ENCODE measurements around the gene EAF1.

The EAF1 gene

DNA sequence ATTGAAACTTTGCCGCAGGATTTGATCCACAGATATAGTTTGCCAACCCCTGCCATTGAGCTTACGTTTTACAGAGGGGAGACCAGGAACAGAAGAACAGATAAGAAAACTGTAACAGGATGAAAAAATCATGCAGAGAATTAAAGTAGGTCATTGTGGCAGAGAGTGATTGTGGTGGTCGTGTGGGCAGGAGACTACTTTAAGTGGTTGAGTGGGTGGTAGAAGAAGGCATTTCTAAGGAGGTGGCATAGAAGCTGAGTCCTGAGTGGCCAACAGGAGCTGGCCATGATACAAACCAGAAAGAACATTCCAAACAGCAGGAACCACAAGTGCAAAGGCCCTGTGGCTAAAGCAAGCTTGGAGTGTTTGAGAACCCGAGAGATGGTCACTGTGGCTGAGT lies 59.6 kb downstream of the EAF1 start:
- TF ChIP-seq, protein P1, sequence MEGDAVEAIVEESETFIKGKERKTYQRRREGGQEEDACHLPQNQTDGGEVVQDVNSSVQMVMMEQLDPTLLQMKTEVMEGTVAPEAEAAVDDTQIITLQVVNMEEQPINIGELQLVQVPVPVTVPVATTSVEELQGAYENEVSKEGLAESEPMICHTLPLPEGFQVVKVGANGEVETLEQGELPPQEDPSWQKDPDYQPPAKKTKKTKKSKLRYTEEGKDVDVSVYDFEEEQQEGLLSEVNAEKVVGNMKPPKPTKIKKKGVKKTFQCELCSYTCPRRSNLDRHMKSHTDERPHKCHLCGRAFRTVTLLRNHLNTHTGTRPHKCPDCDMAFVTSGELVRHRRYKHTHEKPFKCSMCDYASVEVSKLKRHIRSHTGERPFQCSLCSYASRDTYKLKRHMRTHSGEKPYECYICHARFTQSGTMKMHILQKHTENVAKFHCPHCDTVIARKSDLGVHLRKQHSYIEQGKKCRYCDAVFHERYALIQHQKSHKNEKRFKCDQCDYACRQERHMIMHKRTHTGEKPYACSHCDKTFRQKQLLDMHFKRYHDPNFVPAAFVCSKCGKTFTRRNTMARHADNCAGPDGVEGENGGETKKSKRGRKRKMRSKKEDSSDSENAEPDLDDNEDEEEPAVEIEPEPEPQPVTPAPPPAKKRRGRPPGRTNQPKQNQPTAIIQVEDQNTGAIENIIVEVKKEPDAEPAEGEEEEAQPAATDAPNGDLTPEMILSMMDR (IDR thresholded peaks at IDR 0.05; ENCODE audit: low read depth, low read length): no peak
- Histone ChIP-seq H3K4me3 (ENCODE audit: low read depth, low read length) (no peak overlapping the region), H3K27me3 (ENCODE audit: insufficient read depth, low read depth, severe bottlenecking) (no peaks in the 10 kb centered on the region), H3K27ac (no peak overlapping the region), H3K36me3 (no peaks in the 10 kb centered on the region), H3K9me3 (ENCODE audit: severe bottlenecking) (no peaks in the 10 kb centered on the region)
- DNase-seq: no peak

DNA sequence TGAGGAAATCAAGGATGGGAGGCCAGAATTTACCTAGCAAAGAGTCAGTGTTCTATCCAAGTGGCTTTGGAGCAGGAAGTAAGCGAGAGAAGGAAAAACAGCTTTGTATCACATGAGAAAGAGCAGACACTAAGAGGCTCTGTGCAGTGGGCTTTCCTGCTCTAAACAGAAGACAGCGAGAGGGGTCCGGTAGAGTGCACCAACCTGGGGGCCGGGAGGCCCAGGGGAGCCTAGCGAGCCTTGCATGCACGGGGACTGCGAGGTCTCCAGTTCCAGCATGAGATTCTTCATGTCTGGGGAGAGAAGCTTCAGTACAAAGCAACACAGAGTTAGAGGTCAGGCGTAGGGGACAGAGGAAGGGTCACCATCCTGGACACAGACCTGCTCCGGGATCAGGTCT lies 60.6 kb downstream of the EAF1 start:
- H3K9me3 ChIP-seq (ENCODE audit: severe bottlenecking): no peaks in the 10 kb centered on the region
- no peak overlapping the region for H3K4me3 ChIP-seq (ENCODE audit: low read depth, low read length)

DNA sequence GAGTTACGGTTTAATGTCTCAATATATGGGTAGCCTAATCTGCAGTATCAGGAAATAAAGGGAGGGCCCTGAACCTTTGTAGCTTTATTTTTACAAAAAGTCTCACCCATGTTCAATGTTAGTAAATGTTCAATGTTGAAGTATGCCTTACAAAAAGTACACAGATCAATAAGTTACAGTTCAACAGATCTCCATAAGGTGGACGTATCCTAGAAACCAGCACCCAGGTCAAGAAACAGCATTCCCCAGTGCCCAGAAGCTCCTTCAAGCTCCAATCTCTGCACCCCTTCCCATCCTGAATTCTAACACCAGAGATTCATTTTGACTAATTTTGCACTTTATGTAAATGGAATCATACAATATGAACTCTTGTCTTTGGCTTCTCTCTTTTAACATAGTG lies 62.8 kb downstream of the EAF1 start:
- TF ChIP-seq, protein P1 (IDR thresholded peaks at IDR 0.05; ENCODE audit: low read depth, low read length): no peak
- Histone ChIP-seq H3K4me3 (ENCODE audit: low read depth, low read length) (no peak overlapping the region), H3K9me3 (ENCODE audit: severe bottlenecking) (no peaks in the 10 kb centered on the region), H3K27me3 (ENCODE audit: insufficient read depth, low read depth, severe bottlenecking) (no peaks in the 10 kb centered on the region), H3K27ac (no peak overlapping the region), H3K36me3 (no peaks in the 10 kb centered on the region)
- DNase-seq: no peak

More for the DNA sequence above, 60.6 kb downstream of the EAF1 start:
- TF ChIP-seq, protein P1 (IDR thresholded peaks at IDR 0.05; ENCODE audit: low read depth, low read length): no peak
- Histone ChIP-seq H3K36me3 (no peaks in the 10 kb centered on the region), H3K27me3 (ENCODE audit: insufficient read depth, low read depth, severe bottlenecking) (no peaks in the 10 kb centered on the region), H3K27ac (no peak overlapping the region)
- DNase-seq: no peak

DNA sequence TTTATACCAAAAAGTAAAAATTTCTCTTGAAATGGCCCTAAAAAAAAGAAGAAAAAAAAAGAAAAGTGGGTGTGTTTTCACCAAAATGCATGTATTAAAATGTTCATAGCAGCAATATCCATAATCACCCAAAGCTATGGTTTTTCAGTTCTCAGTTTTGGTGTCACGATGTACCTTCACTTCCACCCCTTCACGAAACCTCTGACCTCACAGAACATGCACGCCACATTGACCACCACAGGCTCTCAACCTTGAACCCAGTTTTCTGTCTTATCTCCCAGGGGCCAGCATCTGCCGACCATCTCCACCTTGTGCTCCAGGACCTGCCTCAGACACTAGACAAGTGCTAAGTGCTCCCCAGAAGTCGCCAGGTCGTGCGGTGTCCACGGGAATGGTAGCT lies 63.7 kb downstream of the EAF1 start:
- Histone ChIP-seq H3K27ac (no peak overlapping the region), H3K36me3 (no peaks in the 10 kb centered on the region), H3K4me3 (ENCODE audit: low read depth, low read length) (no peak overlapping the region), H3K9me3 (ENCODE audit: severe bottlenecking) (no peaks in the 10 kb centered on the region), H3K27me3 (ENCODE audit: insufficient read depth, low read depth, severe bottlenecking) (no peaks in the 10 kb centered on the region)
- no peak for DNase-seq
- TF ChIP-seq, protein P1 (IDR thresholded peaks at IDR 0.05; ENCODE audit: low read depth, low read length): no peak
